Lower leg skin (tissue), 4 donors: ENCODE results near the gene IL7R. TPM values are rescaled to one million over a fixed set of nuclear protein-coding genes. Genes with fewer than 3 reads are reported as not detected.

Experiments
- DNase-seq, 2 donors: peaks; one replicate each; pipeline ENCODE4 v3.0.0-alpha.2; 2019; ENCODE audit warnings: low spot score in 2 of 2
- H3K4me3 ChIP-seq: fragments of 200-600 bp; sonication (generic); 2 replicates; pipeline ENCODE4 v1.5.1; 2017; ENCODE audit warnings: mild to moderate bottlenecking, low read depth; ENCODE audit not compliant: poor library complexity, severe bottlenecking
- POLR2A ChIP-seq, 2 donors: fragments of 450-650 bp; IDR thresholded peaks; one replicate each; pipeline ENCODE4 v1.6.1; 2016 to 2017; ENCODE audit warnings: antibody characterized with exemption in 2 of 2, mild to moderate bottlenecking in 1 of 2, moderate library complexity in 1 of 2
- WGBS, 2 donors: methylation state at CpG; one replicate each; pipeline ENCODE4 v1.1.5; 2018; 5-methylcytosine and 5-hydroxymethylcytosine counted together
- intact Hi-C: fragments of 100-400 bp; cut with DNase I; formaldehyde crosslinking; loops from one replicate; pipeline ENCODE4 v1.15.0; 2023; ENCODE audit warnings: low total_unique reads
- total RNA-seq, 4 donors: library from RNA; depleted of rRNA; stranded (reverse); fragments of >200 nt; gene quantifications; one replicate each; pipeline ENCODE4 v1.1.0, GENCODE V29; 2016
- TF ChIP-seq, protein P1 (sequence below), 3 donors: fragments of 450-650 bp; IDR thresholded peaks; one replicate each; pipeline ENCODE4 v1.5.1; 2016; ENCODE audit warnings: antibody characterized with exemption in 3 of 3, mild to moderate bottlenecking in 3 of 3, moderate library complexity in 2 of 3

The IL7R gene
- total RNA-seq, 4 donors from 2014 or later, result 1.4 to 5.5 (median 4.4) TPM

DNA sequence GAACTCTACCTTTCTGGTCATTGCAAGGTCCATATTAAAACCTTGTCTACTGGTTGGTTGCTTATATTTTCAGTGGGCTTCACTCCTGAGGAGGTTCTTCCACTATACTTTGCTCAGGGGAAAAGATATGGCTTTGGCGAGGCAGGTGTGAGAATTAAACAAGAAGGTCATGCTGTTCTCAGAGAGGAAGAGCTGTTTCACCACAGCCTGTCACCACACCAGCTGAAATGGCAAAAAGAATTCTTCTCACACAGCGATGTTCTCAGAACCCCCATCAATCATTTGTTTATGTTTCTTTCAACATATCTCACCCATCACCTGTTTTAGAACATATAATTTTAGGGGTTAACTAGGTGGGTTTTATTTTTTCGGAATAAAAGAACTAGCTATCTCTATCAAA is 43.1 kb downstream of the IL7R start:
- 51 to 54% methylated on average over 3 of the region's 3 CpGs for WGBS, 2 donors
- no peak for DNase-seq
- no peak overlapping the region for H3K4me3 ChIP-seq
- intact Hi-C loops, result no loop called here
- TF ChIP-seq, protein P1, sequence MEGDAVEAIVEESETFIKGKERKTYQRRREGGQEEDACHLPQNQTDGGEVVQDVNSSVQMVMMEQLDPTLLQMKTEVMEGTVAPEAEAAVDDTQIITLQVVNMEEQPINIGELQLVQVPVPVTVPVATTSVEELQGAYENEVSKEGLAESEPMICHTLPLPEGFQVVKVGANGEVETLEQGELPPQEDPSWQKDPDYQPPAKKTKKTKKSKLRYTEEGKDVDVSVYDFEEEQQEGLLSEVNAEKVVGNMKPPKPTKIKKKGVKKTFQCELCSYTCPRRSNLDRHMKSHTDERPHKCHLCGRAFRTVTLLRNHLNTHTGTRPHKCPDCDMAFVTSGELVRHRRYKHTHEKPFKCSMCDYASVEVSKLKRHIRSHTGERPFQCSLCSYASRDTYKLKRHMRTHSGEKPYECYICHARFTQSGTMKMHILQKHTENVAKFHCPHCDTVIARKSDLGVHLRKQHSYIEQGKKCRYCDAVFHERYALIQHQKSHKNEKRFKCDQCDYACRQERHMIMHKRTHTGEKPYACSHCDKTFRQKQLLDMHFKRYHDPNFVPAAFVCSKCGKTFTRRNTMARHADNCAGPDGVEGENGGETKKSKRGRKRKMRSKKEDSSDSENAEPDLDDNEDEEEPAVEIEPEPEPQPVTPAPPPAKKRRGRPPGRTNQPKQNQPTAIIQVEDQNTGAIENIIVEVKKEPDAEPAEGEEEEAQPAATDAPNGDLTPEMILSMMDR (IDR thresholded peaks at IDR 0.05), result no peak
- TF ChIP-seq POLR2A (IDR thresholded peaks at IDR 0.05), result no peak

DNA sequence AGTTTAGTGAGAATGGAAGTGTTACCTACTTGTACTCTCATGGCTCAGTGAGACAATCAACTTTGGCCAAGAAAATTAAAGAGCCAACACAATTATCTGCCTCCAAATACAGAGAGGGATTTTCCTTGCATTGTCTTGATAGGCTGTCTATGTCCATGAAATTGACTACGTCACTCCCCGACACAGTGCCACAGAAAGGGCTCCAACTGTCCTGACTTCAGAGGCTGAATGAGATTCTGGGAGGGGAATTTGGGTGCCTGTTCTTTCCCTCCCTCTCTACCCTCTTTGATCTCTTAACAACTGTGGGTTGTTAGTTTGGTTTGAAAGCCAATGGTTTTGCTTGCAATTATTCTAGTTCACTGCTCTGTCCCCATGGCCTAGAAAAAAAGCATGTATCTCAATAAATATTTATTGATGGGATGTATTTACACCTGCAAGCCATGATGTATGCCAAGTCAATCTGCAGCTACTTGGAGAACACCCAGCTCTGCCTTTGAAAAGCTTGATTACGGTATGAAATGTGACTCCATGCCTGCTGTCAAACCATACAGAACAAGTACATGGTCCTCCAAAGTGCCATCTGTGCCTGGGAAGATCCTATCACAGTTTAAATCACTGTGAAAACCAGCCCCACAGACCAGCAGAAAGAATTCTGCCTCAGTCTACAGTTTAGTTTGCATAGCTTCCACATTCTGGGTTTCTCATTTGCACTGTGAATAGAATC is 44.4 kb downstream of the IL7R start:
- no peak overlapping the region for H3K4me3 ChIP-seq
- no peak for DNase-seq
- TF ChIP-seq POLR2A (IDR thresholded peaks at IDR 0.05), result no peak
- TF ChIP-seq, protein P1 (IDR thresholded peaks at IDR 0.05), result no peak
- 76 to 91% methylated on average over 3 of the region's 3 CpGs for WGBS, 2 donors
- intact Hi-C loops, result no loop called here

DNA sequence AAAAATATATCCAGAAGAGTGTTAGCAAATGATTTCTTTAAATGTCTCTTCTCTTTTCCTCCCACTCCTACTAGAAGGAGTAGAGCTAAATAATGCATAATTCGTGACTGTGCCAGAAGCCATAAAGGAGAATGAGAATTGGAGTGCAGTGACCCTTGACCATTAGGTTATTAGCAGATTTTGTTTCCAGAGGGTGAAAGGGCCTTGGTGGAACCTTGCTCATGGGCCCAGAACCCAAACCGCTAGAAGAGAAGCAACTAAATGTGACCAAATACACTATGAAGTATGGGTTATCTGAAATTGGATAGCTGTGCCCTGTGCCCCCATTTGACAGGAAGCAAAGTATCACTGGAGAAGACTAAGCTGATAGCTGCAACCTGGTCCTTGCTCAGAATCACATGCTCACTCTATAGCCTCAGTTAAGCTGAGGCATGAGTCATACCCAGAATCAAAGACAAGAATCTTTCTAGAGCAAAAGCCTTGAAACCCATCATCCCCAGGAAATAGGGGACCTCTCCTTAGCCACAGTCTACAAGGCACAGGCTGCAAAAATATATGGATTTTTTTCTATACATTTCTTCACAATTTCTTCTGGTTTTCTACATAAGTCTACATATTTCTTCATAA is 45.5 kb downstream of the IL7R start:
- DNase-seq, result no peak
- intact Hi-C loops, result no loop called here
- no peak for TF ChIP-seq POLR2A (IDR thresholded peaks at IDR 0.05)
- TF ChIP-seq, protein P1 (IDR thresholded peaks at IDR 0.05), result no peak
- WGBS, 2 donors, result 77 to 94% methylated on average over 2 of the region's 2 CpGs
- no peak overlapping the region for H3K4me3 ChIP-seq

DNA sequence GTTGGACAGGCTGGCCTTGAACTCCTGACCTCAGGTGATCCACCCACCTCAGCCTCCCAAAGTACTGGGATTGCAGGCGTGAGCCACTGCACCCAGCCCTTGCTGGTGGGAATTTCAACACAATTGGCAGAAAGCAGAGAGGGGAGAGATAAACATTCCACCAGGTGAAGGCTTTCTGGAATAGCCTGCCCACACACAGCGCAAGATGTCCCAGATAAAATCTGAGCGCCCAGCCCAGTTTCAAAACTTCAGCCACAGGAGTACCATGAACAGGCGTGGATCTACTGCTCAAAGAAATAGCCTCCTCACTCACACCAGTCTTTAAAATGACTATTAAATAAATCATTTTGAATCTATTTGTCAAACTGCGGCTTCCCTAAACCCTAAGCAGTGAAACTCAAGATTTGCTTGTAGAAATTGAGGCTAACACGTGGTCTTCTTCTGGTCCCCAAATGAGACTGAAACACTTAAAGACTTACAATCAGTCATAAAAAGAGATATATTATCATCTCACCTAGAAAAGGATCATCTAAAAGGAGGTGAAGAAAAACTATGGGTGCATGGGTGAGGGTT is 47.0 kb downstream of the IL7R start:
- 82 to 83% methylated on average over 6 of the region's 6 CpGs for WGBS, 2 donors
- no peak for DNase-seq
- TF ChIP-seq POLR2A (IDR thresholded peaks at IDR 0.05), result no peak
- intact Hi-C loops, result no loop called here
- H3K4me3 ChIP-seq, result no peak overlapping the region

DNA sequence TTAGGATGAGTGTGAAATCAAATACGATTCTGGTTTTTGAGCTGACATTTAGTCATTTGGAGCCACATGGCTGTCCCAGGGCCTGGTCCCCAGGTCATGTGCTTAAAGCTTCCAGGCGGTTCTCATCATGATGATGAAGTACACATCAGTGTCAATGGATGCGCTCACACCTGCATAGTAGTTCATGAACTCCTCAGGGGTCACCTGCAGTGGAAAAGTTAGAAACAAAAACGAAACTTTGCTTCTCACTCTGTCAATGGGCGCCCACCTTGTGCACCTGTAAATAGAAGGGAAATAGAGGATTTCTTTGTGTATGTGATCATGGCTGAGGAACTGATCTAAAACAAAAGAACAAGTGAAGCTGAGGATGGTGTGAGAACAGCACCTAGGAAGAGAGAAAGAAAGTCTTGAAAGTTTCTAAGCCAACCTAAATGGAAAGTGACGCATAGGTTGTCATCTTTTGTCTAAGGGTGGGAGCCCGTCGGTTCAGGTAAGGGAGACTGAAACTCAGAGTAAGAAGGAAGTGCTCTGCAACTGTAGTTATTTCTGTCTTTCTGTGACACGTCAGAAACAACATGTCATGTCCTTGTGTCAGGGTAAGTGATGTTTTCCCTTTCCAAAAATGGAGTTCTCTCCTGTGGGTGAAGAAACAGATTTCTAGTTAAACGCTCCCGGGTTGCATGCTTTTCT is 47.9 kb downstream of the IL7R start:
- DNase-seq, result no peak
- intact Hi-C loops, result no loop called here
- WGBS, 2 donors, result 83 to 90% methylated on average over 11 of the region's 11 CpGs
- TF ChIP-seq POLR2A (IDR thresholded peaks at IDR 0.05), result no peak
- TF ChIP-seq, protein P1 (IDR thresholded peaks at IDR 0.05), result no peak
- H3K4me3 ChIP-seq, result no peak overlapping the region

DNA sequence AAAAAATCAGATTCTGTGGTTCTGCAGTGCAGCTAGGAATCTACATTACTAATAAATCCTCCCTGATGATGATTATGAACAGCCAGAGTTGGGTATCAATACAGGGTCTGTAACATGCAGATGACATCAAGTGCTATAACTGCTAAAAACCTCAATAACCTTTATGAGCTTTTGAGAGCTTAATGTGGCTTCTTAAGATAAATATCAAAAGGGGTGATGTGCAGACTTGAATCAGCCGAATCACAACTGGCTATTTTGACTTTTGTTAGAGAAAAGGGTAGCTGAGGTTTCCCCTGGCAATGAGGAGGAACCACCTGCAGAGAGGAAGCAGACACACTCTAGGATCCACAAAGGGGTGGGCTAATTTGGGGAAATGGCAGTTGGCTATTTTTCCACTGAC is 51.5 kb downstream of the IL7R start:
- DNase-seq, result no peak
- H3K4me3 ChIP-seq, result no peak overlapping the region
- TF ChIP-seq POLR2A (IDR thresholded peaks at IDR 0.05), result no peak
- TF ChIP-seq, protein P1 (IDR thresholded peaks at IDR 0.05), result no peak
- intact Hi-C loops, result no loop called here
- 43 to 48% methylated on average over 1 of the region's 1 CpG for WGBS, 2 donors
